GM11168 (cell line): ENCODE results near the gene SLC39A6.

ENCODE experiments used
- in situ Hi-C: fragments of 300-500 bp; cut with MboI; formaldehyde crosslinking; loops from one replicate; pipeline ENCODE4 v1.12.0; 2022; ENCODE audit warnings: low sequenced_read_pairs; ENCODE audit not compliant: unreplicated experiment

The SLC39A6 gene

DNA sequence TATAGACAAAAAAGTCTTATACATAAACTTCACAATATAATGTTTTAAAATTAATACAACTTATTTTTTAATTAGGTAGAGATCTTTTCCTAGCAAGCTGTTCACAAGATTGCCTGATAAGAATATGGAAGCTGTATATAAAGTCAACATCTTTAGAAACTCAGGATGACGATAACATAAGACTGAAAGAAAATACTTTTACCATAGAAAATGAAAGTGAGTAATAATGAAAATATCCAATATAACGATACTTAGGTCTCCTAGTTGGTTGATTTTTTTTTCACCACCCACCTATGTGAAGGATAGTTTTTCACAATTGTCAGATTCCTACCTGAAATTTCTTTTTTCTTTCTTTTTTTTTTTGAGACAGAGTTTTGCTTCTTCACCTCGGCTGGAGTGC, 13.6 kb upstream of the SLC39A6 start:
- in situ Hi-C loops, result no loop called here

GRCh38 chr18:36141576-36141975, 12.4 kb upstream of the SLC39A6 start:
- in situ Hi-C loops, result no loop called here

DNA sequence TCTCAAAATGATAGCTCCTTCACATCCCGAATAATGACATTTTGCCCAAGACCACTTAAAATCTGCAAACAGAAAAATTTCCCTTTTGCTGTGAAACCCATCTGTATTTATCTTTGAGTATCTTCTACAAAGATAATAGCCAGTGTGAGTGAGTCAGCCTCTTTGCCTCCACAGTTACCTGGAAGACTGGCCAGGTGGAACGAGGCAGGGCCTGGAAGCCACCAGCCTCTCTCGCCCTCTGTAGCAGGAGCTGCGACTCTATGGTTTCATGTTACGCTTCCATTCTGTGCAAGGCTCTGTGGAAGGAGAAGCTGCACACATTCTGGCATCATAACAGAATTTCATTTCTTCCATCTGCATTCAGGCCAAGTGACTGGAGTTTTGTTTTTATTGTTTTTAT, 10.1 kb upstream of the SLC39A6 start:
- in situ Hi-C loops, result no loop called here

DNA sequence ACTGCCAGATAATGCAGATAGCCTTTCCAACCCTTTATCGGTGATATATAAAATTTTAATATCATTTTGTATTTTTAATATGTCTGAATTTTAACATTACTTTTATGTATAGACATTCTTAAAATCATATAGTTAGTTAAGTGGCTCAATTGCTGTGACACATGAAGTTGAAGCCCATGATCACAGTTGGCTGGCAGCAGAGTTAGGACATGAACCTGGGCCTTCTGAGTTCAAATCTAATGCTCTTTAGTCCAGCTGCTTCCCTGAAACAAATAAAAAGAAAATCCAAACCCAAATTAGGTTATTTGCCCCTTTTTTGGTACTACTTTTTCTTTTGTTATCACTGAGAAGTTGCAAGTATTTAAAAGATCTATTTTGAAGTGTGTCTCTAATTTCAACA, 6.1 kb upstream of the SLC39A6 start:
- in situ Hi-C loops, result no loop called here

GRCh38 chr18:36132756-36133155, 3.6 kb upstream of the SLC39A6 start:
- in situ Hi-C loops, result no loop called here

- in situ Hi-C loops, result no loop called here
Observed at GRCh38 chr18:36131692-36132483, 2.7 kb upstream of the SLC39A6 start.

GRCh38 chr18:36130883-36131653, 1.9 kb upstream of the SLC39A6 start:
- in situ Hi-C loops, result no loop called here

GRCh38 chr18:36130039-36130831, 1.1 kb upstream of the SLC39A6 start:
- in situ Hi-C loops, result no loop called here

DNA sequence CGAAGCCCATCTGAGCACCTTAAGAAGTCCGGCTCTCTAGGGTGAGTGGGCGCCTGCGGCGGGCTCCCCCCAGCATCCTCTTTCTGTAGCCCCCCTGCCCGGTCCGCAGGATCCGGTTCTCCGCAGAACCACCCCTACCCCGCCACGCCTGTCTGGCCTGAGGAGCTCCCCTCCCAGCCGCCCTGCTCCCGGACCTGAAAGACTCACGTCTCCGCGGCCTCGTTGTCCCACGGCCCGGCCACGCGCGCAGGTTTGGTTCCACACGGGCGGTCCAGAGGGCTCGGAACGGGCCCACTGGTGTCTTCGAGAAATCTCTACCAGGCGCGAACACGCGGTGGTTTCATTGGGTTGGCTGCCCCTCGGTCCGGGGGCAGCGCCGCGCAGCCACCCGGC, 237 bp downstream of the SLC39A6 start:
- in situ Hi-C loops, result no loop called here

DNA sequence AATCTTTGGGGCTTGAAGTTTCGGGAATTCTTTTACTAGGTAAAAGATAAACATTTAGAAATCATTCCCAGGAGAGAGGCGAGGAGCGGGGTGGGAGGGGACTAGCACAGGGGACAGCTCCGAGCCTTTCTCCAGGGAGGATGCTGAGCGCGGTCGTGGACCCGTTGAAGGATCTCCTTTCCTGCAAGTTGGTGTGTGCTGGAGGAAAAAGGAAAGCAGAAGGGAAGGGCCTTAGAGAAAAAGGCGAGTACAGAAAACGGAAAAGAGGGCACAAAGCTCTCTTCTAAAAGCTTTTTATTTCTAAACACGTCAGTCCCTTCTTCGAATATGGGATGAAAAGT, 640 bp downstream of the SLC39A6 start:
- in situ Hi-C loops, result no loop called here

DNA sequence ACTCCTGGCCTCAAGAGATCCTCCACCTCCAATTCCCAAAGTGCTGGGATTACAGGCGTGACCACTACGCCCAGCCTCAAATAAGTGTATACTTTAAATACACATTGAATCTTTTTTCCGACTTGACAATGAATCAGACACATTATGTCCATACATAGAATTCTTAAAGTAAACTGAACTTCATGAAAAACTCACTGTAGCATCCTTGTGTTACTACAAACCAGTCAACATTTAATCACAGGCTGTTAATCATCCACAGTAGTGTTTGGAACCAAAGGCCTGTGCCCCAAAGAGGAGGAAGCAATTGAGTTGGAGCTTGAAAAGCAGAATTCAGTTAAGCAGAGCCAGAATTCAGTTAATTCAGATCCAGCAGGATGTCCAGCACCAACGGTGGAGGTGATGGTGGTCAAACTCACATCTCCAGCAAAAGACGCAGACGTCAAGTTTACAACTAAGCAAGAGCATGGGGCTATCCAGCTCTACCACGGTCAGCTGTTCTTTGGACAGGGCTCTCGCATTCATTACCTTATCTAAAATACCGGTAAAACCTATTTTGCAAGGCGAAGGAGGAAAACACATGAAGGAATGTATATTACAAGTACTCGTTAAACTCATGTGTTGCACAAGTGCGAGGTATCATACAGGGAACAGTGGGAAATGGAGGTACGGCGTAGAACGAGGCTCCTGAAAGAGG, 1.2 kb downstream of the SLC39A6 start:
- in situ Hi-C loops, result no loop called here

GRCh38 chr18:36126668-36127067, 2.5 kb downstream of the SLC39A6 start:
- in situ Hi-C loops, result no loop called here

DNA sequence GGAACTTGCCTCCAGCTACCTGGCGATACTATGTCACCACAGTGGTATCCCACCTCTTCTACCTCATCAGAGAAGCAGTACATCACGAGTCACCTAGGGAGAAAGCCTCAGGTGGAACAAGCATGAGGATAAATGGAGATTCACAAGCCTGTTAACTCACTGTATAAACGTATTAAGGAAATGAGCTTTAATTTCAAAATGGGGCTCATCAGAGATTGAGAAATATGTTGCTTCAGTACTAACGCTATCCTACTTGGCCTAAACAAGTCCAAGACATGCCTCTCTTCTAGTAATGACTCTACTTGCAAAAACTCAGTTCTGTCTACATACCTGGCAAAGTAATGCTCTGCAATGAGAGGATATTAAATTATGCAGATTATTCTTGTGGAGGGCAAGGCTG, 4.3 kb downstream of the SLC39A6 start:
- in situ Hi-C loops, result loop anchor here (25.0 kb wide), 1 partner anchor 437 kb away; no protein-coding TSS in a partner anchor

- in situ Hi-C loops, result loop anchor here (25.0 kb wide), 1 partner anchor 442 kb away; no protein-coding TSS in a partner anchor
Observed at GRCh38 chr18:36120297-36120696, 8.8 kb downstream of the SLC39A6 start.

GRCh38 chr18:36116771-36117170, 12.4 kb downstream of the SLC39A6 start:
- in situ Hi-C loops, result loop anchor here (25.0 kb wide), 1 partner anchor 446 kb away; no protein-coding TSS in a partner anchor

DNA sequence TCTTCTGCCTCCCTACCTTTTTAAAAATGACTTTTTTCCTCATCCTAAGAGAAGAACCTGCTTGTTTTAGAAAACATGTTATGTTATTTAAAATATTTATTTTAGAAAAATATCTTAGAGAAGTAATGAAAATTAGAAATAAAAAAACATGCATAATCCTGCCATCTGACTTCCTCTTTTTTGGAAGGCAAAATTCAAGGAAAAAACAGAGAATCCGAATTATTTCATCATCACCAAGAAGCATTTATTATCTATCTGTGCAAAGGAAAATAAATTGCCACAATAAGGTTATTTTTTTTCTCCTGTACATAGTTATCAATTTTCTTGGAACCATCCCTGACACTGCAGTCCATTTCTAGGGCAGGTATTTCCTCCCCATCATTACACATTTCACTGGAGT, 14.4 kb downstream of the SLC39A6 start:
- in situ Hi-C loops, result loop anchor here (25.0 kb wide), 1 partner anchor 448 kb away; no protein-coding TSS in a partner anchor

DNA sequence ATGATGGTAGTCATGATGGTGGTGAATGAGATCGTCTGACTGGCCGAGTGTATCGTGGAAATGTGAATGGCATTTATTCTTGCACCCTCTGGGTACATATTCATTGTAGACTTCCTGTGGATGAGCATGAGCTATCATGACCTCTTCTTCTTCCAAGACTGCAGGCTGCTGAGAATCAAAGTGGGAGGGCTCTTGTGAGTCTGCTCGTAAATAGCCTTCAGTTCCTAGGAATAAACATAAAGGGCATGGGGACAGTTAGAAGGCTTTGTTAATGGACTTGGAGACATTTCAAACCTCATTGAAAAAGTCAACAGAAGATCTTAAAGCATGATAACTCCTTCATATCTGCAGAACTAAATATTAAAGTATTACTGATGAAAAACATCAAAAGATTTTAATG, 14.9 kb downstream of the SLC39A6 start:
- in situ Hi-C loops, result loop anchor here (25.0 kb wide), 1 partner anchor 448 kb away; no protein-coding TSS in a partner anchor

DNA sequence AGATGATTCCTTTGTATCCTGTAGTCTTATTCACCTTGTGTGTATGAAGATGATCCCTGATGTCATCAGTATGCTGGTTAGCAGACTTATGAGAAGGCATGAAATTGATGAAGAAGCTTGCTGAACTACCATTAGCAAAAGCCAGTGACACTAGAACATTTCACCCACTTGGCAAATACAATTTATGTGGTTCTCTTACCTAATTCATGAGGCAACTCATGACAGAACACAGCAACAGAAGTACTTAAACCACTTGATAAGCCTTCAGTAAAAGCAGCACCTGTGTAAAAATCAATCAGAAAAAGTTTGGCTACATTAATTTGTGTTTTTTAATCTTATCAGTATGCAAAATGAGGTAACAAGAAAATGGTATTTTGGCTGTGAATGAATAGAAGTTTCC, 16.8 kb downstream of the SLC39A6 start:
- in situ Hi-C loops, result loop anchor here (25.0 kb wide), 1 partner anchor 450 kb away; no protein-coding TSS in a partner anchor

GRCh38 chr18:36109737-36110136, 19.4 kb downstream of the SLC39A6 start:
- in situ Hi-C loops, result loop anchor here (25.0 kb wide), 1 partner anchor 453 kb away; no protein-coding TSS in a partner anchor

GRCh38 chr18:36108601-36109000, 20.5 kb downstream of the SLC39A6 start:
- in situ Hi-C loops, result loop anchor here (25.0 kb wide), 1 partner anchor 454 kb away; no protein-coding TSS in a partner anchor
